ENCODE results near the gene PLK2.

GRCh38 chr5:58466939-58467338 lies 7.1 kb upstream of the PLK2 start:
- no peak for TF ChIP-seq CTCF (IDR thresholded peaks at IDR 0.05)
- no peak for TF ChIP-seq POLR2A (IDR thresholded peaks at IDR 0.05)
